Right cardiac atrium (tissue), 5 donors: Measurements from ENCODE around the gene SMO. TPM values are rescaled to one million over a fixed set of nuclear protein-coding genes. Genes with fewer than 3 reads are reported as not detected.
"Not testable (repeated sequence)": the region's sequence is repeated elsewhere in the genome, so short reads cannot be mapped to it uniquely, and the experiment has no call there.

ENCODE experiments used
- ATAC-seq, 2 donors: fragments of 200-7000 bp; cut with Tn5 transposase; one replicate each; pipeline versions ENCODE4 v1.8.0 to v1.9.1; 2020; ENCODE audit warnings: moderate library complexity in 2 of 2, mild to moderate bottlenecking in 1 of 2
- DNase-seq, 3 donors: peaks; one replicate each; pipeline ENCODE4 v3.0.0-alpha.2; 2020
- H3K27ac ChIP-seq: one replicate; pipeline ENCODE4 v1.5.1; 2013; ENCODE audit warnings: mild to moderate bottlenecking, low read length, control low read depth, moderate library complexity
- H3K27me3 ChIP-seq: one replicate; pipeline ENCODE4 v1.6.1; 2013; ENCODE audit not compliant: control insufficient read depth, insufficient read depth
- H3K4me1 ChIP-seq: one replicate; pipeline ENCODE4 v1.6.1; 2013; ENCODE audit warnings: low read length; ENCODE audit not compliant: control insufficient read depth, insufficient read depth
- H3K4me3 ChIP-seq: one replicate; pipeline ENCODE4 v1.5.1; 2013; ENCODE audit warnings: low read length, control low read depth
- H3K9me3 ChIP-seq: one replicate; pipeline ENCODE4 v1.6.1; 2013; ENCODE audit warnings: low read length; ENCODE audit not compliant: control insufficient read depth
- WGBS: extraction: QIAGEN DNeasy Blood & Tissue Kit; methylation state at CpG from one replicate; pipeline ENCODE4 v1.1.7; 2013; 5-methylcytosine and 5-hydroxymethylcytosine counted together
- intact Hi-C, 4 donors: fragments of 100-400 bp; cut with DNase I; formaldehyde crosslinking; loops; one replicate each; pipeline versions ENCODE4 v1.11.0 to v1.14.0; 2022 to 2023
- polyA plus RNA-seq: library from polyadenylated mRNA; stranded (reverse); fragments of 200-250 nt; gene quantifications from one replicate; pipeline ENCODE4 v1.2.3, GENCODE V29; 2013
- total RNA-seq, 4 donors: library from RNA; stranded (reverse); fragmentation: NEBNext Ultra II Directional; extraction: Animal tissue kit (Norgen Biotek cat#: 25700); gene quantifications; one replicate each; pipeline ENCODE4 v1.2.1, GENCODE V29; 2021
- donor health status: healthy with polysubstance abuse.
- donor health status: DM: no; HTN: yes; CAD: no.
- donor health status: DM: no; HTN: no; CAD: no.
- donor health status: DM: no; HTN: yes; CAD: no; lungs with severe emphysema.
- donor health status: DM: yes; HTN: yes; CAD: no.

The SMO gene
- total and polyA plus RNA-seq, 5 donors = 4.9 to 12.6 (median 8.7) TPM

GRCh38 chr7:129169686-129170440 is 18.6 kb upstream of the SMO start:
- Histone ChIP-seq H3K27ac (no peak overlapping the region), H3K4me3 (peak overlapping the region; percentile 50), H3K4me1 (no peaks in the 10 kb centered on the region), H3K9me3 (no peaks in the 10 kb centered on the region), H3K27me3 (no peaks in the 10 kb centered on the region)
- intact Hi-C loops = loop anchor here in 2 of 4 donors (5.0 kb wide), 2 partner anchors 37 to 42 kb away; no protein-coding TSS in a partner anchor
- DNase-seq (peak in 1 of 3 donors; percentile 64), ATAC-seq (no peak)
- WGBS = 46% methylated on average over 16 of the region's 16 CpGs

GRCh38 chr7:129170441-129171021 is 17.9 kb upstream of the SMO start:
- 91% methylated on average over 11 of the region's 11 CpGs for WGBS
- DNase-seq (no peak), ATAC-seq (no peak)
- Histone ChIP-seq H3K4me3 (no peak overlapping the region), H3K27ac (no peak overlapping the region), H3K9me3 (no peaks in the 10 kb centered on the region), H3K4me1 (no peaks in the 10 kb centered on the region), H3K27me3 (no peaks in the 10 kb centered on the region)
- intact Hi-C loops = no loop called here

DNA sequence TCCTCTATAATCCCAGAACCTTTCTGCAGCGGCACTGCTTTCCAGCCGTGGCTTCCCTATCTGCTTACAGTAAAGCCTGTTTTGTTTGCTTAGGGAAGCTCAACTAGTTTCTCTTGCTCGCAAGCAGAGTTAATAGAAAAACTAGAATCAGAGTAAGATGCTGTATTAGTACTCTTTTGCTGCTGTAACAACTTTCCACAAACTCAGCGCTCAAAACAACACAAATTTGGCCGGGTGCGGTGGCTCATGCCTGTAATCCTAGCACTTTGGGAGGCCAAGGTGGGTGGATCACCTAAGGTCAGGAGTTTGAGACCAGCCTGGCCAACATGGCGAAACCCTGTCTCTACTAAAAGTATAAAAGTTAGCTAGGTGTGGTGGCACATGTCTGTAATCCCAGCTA is 14.6 kb upstream of the SMO start:
- 96% methylated on average over 7 of the region's 7 CpGs for WGBS
- H3K27ac ChIP-seq, intact Hi-C loops, DNase-seq, ATAC-seq, H3K27me3 ChIP-seq, H3K4me3 ChIP-seq, H3K9me3 ChIP-seq, H3K4me1 ChIP-seq: not testable (repeated sequence)

DNA sequence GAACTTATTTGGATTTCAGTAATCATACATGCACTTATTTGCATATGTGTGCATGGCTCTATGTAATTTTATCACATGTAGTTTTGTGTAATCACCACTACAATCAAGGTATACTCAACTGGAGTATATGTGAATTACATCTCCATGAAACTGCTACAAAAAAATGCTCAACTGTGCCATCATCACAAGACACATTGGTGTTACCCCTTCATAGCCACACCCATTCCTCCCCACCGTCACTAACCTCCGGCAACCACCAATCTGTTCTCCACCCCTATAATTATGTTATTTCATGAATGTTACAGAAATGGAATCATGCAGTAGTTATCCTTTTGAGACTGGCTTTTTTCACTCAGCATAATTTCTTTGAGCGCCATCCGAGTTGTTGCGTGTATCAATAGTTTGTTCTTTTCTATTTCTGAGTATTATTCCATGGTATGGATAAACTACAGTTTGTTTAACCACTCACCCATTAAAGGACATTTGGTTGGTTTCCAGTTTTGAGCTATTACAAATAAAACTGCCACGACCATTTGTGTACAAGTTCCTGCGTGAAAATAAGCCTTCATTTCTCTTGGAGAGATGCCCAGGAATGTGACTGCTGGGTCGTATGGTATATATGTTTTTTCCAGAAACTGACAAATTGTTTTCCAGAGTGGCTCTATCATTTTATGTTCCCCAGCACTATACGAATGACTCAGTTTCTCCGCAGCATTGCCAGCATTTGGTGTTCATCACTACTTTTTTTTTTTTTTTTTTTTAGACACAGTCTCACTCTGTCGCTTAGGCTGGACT is 11.3 kb upstream of the SMO start:
- Histone ChIP-seq H3K4me3 (no peak overlapping the region), H3K9me3 (no peaks in the 10 kb centered on the region), H3K27ac (no peak overlapping the region), H3K4me1 (no peaks in the 10 kb centered on the region), H3K27me3 (no peaks in the 10 kb centered on the region)
- 60% methylated on average over 11 of the region's 11 CpGs for WGBS
- intact Hi-C loops = no loop called here
- no peak for DNase-seq
- ATAC-seq = no peak

- 47% methylated on average over 6 of the region's 6 CpGs for WGBS
- Histone ChIP-seq H3K4me1 (no peaks in the 10 kb centered on the region), H3K27me3 (no peaks in the 10 kb centered on the region), H3K27ac (no peak overlapping the region), H3K9me3 (no peaks in the 10 kb centered on the region), H3K4me3 (no peak overlapping the region)
- DNase-seq = no peak
- no peak for ATAC-seq
- intact Hi-C loops = no loop called here
Measured at GRCh38 chr7:129184981-129185670, 3.3 kb upstream of the SMO start.

DNA sequence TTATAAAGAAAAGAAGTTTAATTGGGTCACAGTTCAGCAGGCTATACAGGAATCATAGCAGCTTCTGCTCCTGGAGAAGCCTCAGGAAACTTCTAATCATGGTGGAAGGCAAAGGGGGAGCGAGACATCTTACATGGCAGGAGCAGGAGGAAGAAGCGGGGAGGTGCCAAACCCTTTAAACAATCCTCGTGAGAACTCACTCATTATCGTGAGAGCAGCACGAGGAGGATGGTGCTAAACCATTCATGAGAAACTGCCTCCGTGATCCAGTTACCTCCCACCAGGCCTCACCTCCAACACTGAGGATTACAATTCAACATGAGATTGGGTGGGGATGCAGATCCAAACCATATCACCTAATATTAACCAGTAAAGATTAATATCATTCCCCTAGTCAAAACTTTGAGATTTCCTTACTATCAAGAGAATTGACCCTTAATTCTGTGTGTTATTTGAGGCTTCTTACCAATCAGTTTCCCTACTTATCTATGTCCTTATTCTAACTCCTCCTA is 1.6 kb upstream of the SMO start:
- Histone ChIP-seq H3K4me3 (no peak overlapping the region), H3K9me3 (no peaks in the 10 kb centered on the region), H3K27me3 (no peaks in the 10 kb centered on the region), H3K4me1 (peaks cover 2% of the 10 kb centered on the region), H3K27ac (no peak overlapping the region)
- 94% methylated on average over 6 of the region's 6 CpGs for WGBS
- no peak for ATAC-seq
- intact Hi-C loops = no loop called here
- DNase-seq = no peak

GRCh38 chr7:129187681-129188371 is 607 bp upstream of the SMO start:
- Histone ChIP-seq H3K27me3 (no peaks in the 10 kb centered on the region), H3K4me3 (peak overlapping the region; percentile 73), H3K4me1 (peaks cover 2% of the 10 kb centered on the region), H3K27ac (no peak overlapping the region), H3K9me3 (no peaks in the 10 kb centered on the region)
- intact Hi-C loops = no loop called here
- no peak for DNase-seq
- WGBS = 27% methylated on average over 14 of the region's 14 CpGs
- ATAC-seq = no peak

GRCh38 chr7:129188892-129189660 is 643 bp downstream of the SMO start:
- under 1% methylated on average over 83 of the region's 83 CpGs for WGBS
- Histone ChIP-seq H3K4me1 (peaks cover 2% of the 10 kb centered on the region), H3K9me3 (no peaks in the 10 kb centered on the region), H3K4me3 (peak overlapping the region; percentile 73), H3K27ac (no peak overlapping the region), H3K27me3 (no peaks in the 10 kb centered on the region)
- peak; percentile 72 to 73 for ATAC-seq
- DNase-seq = peak; percentile 35 to 71 (median 70)
- intact Hi-C loops = no loop called here

DNA sequence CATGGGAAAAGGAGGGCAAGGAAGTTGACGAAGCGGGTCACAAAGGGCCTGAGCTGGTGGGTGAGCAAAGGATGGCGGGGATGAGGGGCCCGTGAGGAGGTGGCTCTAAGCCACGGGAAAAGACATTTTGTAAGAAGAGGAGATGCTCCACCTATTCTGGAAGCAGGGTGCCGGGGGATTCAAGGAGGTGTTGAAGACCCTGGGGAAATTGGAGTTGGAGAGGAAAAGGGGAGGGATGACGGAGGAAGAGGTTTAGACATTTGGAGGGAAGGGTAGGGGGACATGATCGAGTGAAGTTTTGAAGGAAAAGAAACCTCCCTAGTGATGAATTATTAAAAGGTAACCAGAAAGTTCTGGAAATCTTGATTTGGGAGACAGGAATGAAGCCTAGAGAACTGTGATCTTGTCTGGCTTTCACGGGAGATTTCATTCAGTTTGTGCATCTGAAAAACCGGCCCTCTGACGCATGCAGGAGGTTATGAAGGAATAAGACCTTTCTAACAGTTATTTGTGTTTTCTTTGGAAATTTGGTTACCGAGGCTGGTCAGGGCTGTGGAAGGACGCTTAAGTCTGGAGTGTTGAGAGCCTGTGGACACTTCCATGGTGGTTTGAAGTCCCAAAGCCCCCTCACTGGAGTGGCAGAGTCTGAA is 1.4 kb downstream of the SMO start:
- Histone ChIP-seq H3K4me3 (peak overlapping the region; percentile 73), H3K4me1 (peaks cover 2% of the 10 kb centered on the region), H3K9me3 (no peaks in the 10 kb centered on the region), H3K27ac (no peak overlapping the region), H3K27me3 (no peaks in the 10 kb centered on the region)
- DNase-seq (no peak), ATAC-seq (no peak)
- WGBS = 21% methylated on average over 13 of the region's 13 CpGs
- intact Hi-C loops = no loop called here
